ENCODE measurements around the gene ACOT4.
"Not testable (repeated sequence)": the region's sequence is repeated elsewhere in the genome, so short reads cannot be mapped to it uniquely, and the experiment has no call there.

DNA sequence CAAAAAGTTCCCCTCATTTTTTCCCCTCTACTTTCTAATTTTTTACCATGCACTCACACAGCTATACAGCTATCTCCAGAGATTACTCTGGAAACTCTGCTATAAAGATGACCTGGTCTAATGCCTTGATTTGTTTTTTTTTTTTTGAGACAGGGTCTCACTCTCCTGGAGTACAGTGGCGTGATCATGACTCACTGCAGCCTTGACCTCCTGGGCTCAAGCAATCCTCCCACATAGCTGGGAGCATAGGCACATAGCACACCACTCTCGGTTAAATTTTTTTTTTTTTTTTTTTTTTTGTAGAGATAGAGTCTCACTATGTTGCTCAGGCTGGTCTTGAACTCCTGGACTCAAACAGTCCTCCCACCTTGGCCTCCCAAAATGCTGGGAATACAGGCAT, 33.4 kb upstream of the ACOT4 start:
- TF ChIP-seq, protein P1, sequence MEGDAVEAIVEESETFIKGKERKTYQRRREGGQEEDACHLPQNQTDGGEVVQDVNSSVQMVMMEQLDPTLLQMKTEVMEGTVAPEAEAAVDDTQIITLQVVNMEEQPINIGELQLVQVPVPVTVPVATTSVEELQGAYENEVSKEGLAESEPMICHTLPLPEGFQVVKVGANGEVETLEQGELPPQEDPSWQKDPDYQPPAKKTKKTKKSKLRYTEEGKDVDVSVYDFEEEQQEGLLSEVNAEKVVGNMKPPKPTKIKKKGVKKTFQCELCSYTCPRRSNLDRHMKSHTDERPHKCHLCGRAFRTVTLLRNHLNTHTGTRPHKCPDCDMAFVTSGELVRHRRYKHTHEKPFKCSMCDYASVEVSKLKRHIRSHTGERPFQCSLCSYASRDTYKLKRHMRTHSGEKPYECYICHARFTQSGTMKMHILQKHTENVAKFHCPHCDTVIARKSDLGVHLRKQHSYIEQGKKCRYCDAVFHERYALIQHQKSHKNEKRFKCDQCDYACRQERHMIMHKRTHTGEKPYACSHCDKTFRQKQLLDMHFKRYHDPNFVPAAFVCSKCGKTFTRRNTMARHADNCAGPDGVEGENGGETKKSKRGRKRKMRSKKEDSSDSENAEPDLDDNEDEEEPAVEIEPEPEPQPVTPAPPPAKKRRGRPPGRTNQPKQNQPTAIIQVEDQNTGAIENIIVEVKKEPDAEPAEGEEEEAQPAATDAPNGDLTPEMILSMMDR (conservative IDR thresholded peaks at IDR 0.05): not testable (repeated sequence)
- not testable (repeated sequence) for TF ChIP-seq ZFX (IDR thresholded peaks at IDR 0.05)
